GM12878 (cell line): Measurements from ENCODE around the gene NFATC2. TPM values are rescaled to one million over a fixed set of nuclear protein-coding genes. Genes with fewer than 3 reads are reported as not detected.
A peak's percentile ranks its signal among the peaks of the same experiment; 100 is the strongest.

Source experiments
- ATAC-seq: fragments of 200-7000 bp; cut with Tn5 transposase; 3 replicates; pipeline ENCODE4 v1.9.1; 2020; ENCODE audit warnings: mild to moderate bottlenecking, moderate library complexity
- BruUV-seq: library from RNA; stranded (reverse); fragments of 400-500 nt; replicated peaks from 2 replicates; lab custom pipeline; 2021; lab: Mats Ljungman, UMichigan
- CTCF ChIA-PET: fragments of 300-600 bp; sonication (Branson Sonifier 250); formaldehyde crosslinking; extraction: SDS; loops from one replicate; lab custom pipeline; 2021; ENCODE audit warnings: inconsistent platforms; lab: Yijun Ruan, JAX
- POLR2A ChIA-PET: fragments of 350-600 bp; formaldehyde crosslinking; extraction: SDS; loops from one replicate; lab custom pipeline; 2021; ENCODE audit warnings: inconsistent platforms; lab: Charles Lee
- RAD21 ChIA-PET: fragments of 300-600 bp; sonication (Branson Sonifier 250); formaldehyde crosslinking; loops from one replicate; lab custom pipeline; 2023; ENCODE audit warnings: antibody characterized with exemption; ENCODE audit not compliant: unreplicated experiment; lab: Charles Lee
- SMC1A ChIA-PET: fragments of 300-600 bp; sonication (Branson Sonifier 250); formaldehyde crosslinking; loops from one replicate; lab custom pipeline; 2023; ENCODE audit not compliant: unreplicated experiment, uncharacterized antibody; lab: Charles Lee
- DNase-seq: peaks from one replicate; pipeline ENCODE4 v3.0.0-alpha.2; 2011; ENCODE audit warnings: low read depth, low spot score
- FAIRE-seq: peaks from 3 replicates; lab custom pipeline; 2011; peaks lifted over from hg19 to GRCh38; lab: Jason Lieb, UNC
- H2AFZ ChIP-seq: 2 replicates; pipeline ENCODE4 v1.6.0; 2011; ENCODE audit warnings: low read depth, low read length, control low read depth; ENCODE audit not compliant: control insufficient read depth
- H3K27ac ChIP-seq: 2 replicates; pipeline ENCODE4 v1.5.1; 2011; ENCODE audit warnings: control low read depth; ENCODE audit not compliant: control insufficient read depth, insufficient read depth
- H3K27me3 ChIP-seq, 2 experiments: replicated peaks in 1 of 2; 2 replicates each; pipeline versions ENCODE4 v1.6.0 to v1.6.1; 2011; ENCODE audit warnings: low read length in 1 of 2; ENCODE audit not compliant: control insufficient read depth in 2 of 2, insufficient read depth in 2 of 2
- H3K36me3 ChIP-seq, 2 experiments: 2 replicates each; pipeline ENCODE4 v1.5.1; 2011; ENCODE audit warnings: low read length in 1 of 2; ENCODE audit not compliant: control insufficient read depth in 2 of 2, insufficient read depth in 2 of 2
- H3K4me1 ChIP-seq: 2 replicates; pipeline ENCODE4 v1.6.1; 2011; ENCODE audit warnings: mild to moderate bottlenecking, low read length, moderate library complexity, mixed read lengths; ENCODE audit not compliant: control insufficient read depth, insufficient read depth
- H3K4me2 ChIP-seq: 2 replicates; pipeline ENCODE4 v1.6.0; 2011; ENCODE audit warnings: control low read depth; ENCODE audit not compliant: control insufficient read depth, insufficient read depth
- H3K4me3 ChIP-seq: fragments of 200-600 bp; sonication (generic); 2 replicates; pipeline ENCODE4 v1.5.1; 2016
- H3K79me2 ChIP-seq: 2 replicates; pipeline ENCODE4 v1.6.0; 2011; ENCODE audit warnings: low read length; ENCODE audit not compliant: control insufficient read depth, insufficient read depth
- H3K9ac ChIP-seq: 2 replicates; pipeline ENCODE4 v1.8.0; 2011; ENCODE audit warnings: low read length, control low read depth, mixed read lengths; ENCODE audit not compliant: control insufficient read depth, insufficient read depth
- H3K9me3 ChIP-seq: replicated peaks from 3 replicates; pipeline ENCODE4 v1.5.1; 2011; ENCODE audit warnings: mild to moderate bottlenecking, low read length; ENCODE audit not compliant: control insufficient read depth, insufficient read depth
- H4K20me1 ChIP-seq: 2 replicates; pipeline ENCODE4 v1.6.0; 2011; ENCODE audit not compliant: control insufficient read depth, insufficient read depth
- EP300 ChIP-seq, 2 experiments: fragments of 150-350 bp in 1 of 2; IDR thresholded peaks; 2 replicates each; pipeline ENCODE4 v1.6.1; 2011 to 2012; ENCODE audit warnings: low read depth in 2 of 2, low read length in 2 of 2, borderline replicate concordance in 1 of 2, improper control_type of control experiment in 1 of 2, inconsistent platforms in 1 of 2; ENCODE audit not compliant: control insufficient read depth in 1 of 2
- MEF2A ChIP-seq: IDR thresholded peaks from 2 replicates; pipeline ENCODE4 v1.6.1; 2011; ENCODE audit warnings: low read depth, mild to moderate bottlenecking, low read length, moderate library complexity; ENCODE audit not compliant: insufficient read depth
- PAX5 ChIP-seq: IDR thresholded peaks from 2 replicates; pipeline ENCODE4 v1.6.1; 2011; ENCODE audit warnings: low read depth, low read length, borderline replicate concordance
- RELA ChIP-seq: fragments of 450-650 bp; IDR thresholded peaks from 2 replicates; pipeline ENCODE4 v1.8.0; 2014; ENCODE audit warnings: borderline replicate concordance; ENCODE audit not compliant: partially characterized antibody
- SRF ChIP-seq, 2 experiments: IDR thresholded peaks; 2 replicates each; pipeline ENCODE4 v1.6.1; 2011; ENCODE audit warnings: low read depth in 2 of 2, low read length in 2 of 2, mild to moderate bottlenecking in 1 of 2, moderate library complexity in 1 of 2
- ZNF217 ChIP-seq: fragments of 450-650 bp; IDR thresholded peaks from 2 replicates; pipeline ENCODE4 v1.6.1; 2017; ENCODE audit warnings: antibody characterized with exemption, mild to moderate bottlenecking
- WGBS: methylation state at CpG from one replicate; pipeline ENCODE4 v1.1.6; 2016; ENCODE audit warnings: low lambda C conversion rate; ENCODE audit not compliant: insufficient replicate concordance, insufficient coverage; ENCODE audit errors: missing lambda C conversion rate; 5-methylcytosine and 5-hydroxymethylcytosine counted together
- in situ Hi-C: fragments of 300-500 bp; cut with MboI; formaldehyde crosslinking; loops from 9 replicates; pipeline ENCODE4 v1.14.3; 2018; ENCODE audit warnings: mixed read lengths
- intact Hi-C: fragments of 100-400 bp; cut with micrococcal nuclease; formaldehyde crosslinking; loops from one replicate; pipeline ENCODE4 v1.14.2; 2022; ENCODE audit not compliant: unreplicated experiment
- polyA plus RNA-seq, 11 experiments: library from polyadenylated mRNA; depleted of rRNA in 4 of 11; unstranded in 6 of 11; stranded (reverse) in 5 of 11; fragments of >200 nt; fragmentation: Nextera tagmentation in 4 of 11; fragmentation: Illumina TruSeq in 1 of 11; extraction: Ambion mirVana in 4 of 11; extraction: Trizol in 1 of 11; gene quantifications; 1 replicate in 1 of 11; 2 replicates in 10 of 11; pipeline versions ENCODE4 v1.2.1 to v1.2.3, GENCODE V29; 2011 to 2016; ENCODE audit warnings: inconsistent platforms in 2 of 11, missing spikeins in 2 of 11, low read depth in 1 of 11
- total RNA-seq, 4 experiments: library from RNA; depleted of rRNA in 3 of 4; stranded (reverse); fragments of >200 nt in 3 of 4; fragmentation: Illumina TruSeq in 1 of 4; extraction: Trizol in 1 of 4; gene quantifications; 2 replicates each; pipeline versions ENCODE4 v1.2.1 to v1.2.3, GENCODE V29; 2013 to 2021
- TF ChIP-seq, protein P1 (sequence below): IDR thresholded peaks from 2 replicates; pipeline ENCODE4 v1.6.1; 2012; ENCODE audit warnings: low read depth, low read length, improper control_type of control experiment
- TF ChIP-seq, protein P2 (sequence below): fragments of 450-650 bp; IDR thresholded peaks from 2 replicates; pipeline ENCODE4 v1.6.1; 2016; ENCODE audit warnings: mild to moderate bottlenecking, moderate library complexity, borderline replicate concordance
- TF ChIP-seq, protein P3 (sequence below): fragments of 450-650 bp; IDR thresholded peaks from 2 replicates; pipeline ENCODE4 v1.6.1; 2017; ENCODE audit warnings: borderline replicate concordance

The NFATC2 gene
- total and polyA plus RNA-seq, 10 of the 15 experiments (the other 5 are each of a cell fraction or from before 2014, with no cell fraction given): 3.3 to 20.0 (median 7.3) TPM

DNA sequence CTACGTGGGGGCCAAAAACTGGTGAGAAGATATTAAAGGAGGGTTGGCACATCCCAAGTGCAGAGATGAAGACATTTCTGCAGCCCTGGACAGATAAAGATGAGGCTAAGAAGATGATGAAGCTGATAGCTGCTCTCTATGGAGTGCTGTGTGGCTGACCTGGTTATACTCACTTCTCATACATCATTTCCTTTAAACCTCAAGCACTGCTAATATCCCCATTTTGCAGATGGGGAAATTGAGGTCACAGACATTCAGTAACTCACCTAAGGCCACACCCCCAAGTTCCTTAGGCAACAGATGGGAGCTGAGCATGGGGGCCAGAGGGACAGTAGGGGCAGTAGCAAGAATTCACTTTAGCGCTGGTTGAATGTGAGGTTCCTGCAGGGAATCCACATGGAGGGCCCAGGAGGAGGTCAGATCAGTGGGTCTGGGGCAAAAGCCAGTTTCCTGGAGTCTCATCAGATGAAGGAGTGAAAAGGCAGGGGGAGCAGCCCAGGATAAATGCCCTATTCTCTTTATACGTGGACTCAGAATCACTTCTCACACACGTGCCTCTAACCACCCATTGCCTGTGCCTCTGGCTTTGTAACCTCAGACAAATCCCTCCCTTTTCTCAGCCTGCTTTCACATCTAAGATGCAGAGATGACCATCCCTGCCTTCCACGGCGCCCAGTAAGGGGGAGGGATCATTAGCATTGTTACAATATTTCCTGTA, 125.8 kb downstream of the NFATC2 start:
- in situ Hi-C loops: loop anchor here (25.0 kb wide), 1 partner anchor 746 kb away; no protein-coding TSS in a partner anchor

More for the DNA sequence above, 125.8 kb downstream of the NFATC2 start:
- POLR2A ChIA-PET: no interaction called here
- Histone ChIP-seq H3K79me2 (no peaks in the 10 kb centered on the region; the same call in 1 of the 2 replicates), H3K27me3 (no peaks in the 10 kb centered on the region), H2AFZ (no peak overlapping the region), H3K9me3 (no peaks in the 10 kb centered on the region; the same call in 2 of the 3 replicates), H3K4me3 (no peak overlapping the region), H3K4me1 (peaks cover 41% of the 10 kb centered on the region), H3K9ac (no peak overlapping the region), H3K27ac (no peak overlapping the region), H4K20me1 (no peaks in the 10 kb centered on the region; the same call in 1 of the 2 replicates), H3K4me2 (peak overlapping the region; percentile 32; the same call in 1 of the 2 replicates), H3K36me3 (peaks cover 3 to 8% of the 10 kb centered on the region in 2 experiments)
- FAIRE-seq (no peak), DNase-seq (no peak), ATAC-seq (no peak)
- SMC1A ChIA-PET: interaction anchor here (1.0 to 6.1 kb wide), 6 partner anchors 13 to 178 kb away, joined by 3 to 32 read pairs (median 4); no protein-coding TSS in a partner anchor
- RAD21 ChIA-PET: interaction anchor here (1.1 to 2.3 kb wide), 2 partner anchors 13 to 31 kb away, joined by 4 to 11 read pairs; no protein-coding TSS in a partner anchor
- intact Hi-C loops: no loop called here
- CTCF ChIA-PET: interaction anchor here (1.0 to 2.2 kb wide), 4 partner anchors 11 to 46 kb away, joined by 3 to 17 read pairs (median 6); no protein-coding TSS in a partner anchor
- TF ChIP-seq SRF (IDR thresholded peaks at IDR 0.05; ENCODE audit: low read depth in 2 of 2, low read length in 2 of 2) (no peak), RELA (no peak), ZNF217 (no peak), MEF2A (no peak), PAX5 (no peak), EP300 (IDR thresholded peaks at IDR 0.05; ENCODE audit: borderline replicate concordance in 1 of 2, control insufficient read depth in 1 of 2, low read depth in 2 of 2, low read length in 2 of 2) (no peak)
- TF ChIP-seq, protein P1, sequence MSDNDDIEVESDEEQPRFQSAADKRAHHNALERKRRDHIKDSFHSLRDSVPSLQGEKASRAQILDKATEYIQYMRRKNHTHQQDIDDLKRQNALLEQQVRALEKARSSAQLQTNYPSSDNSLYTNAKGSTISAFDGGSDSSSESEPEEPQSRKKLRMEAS: no peak
- TF ChIP-seq, protein P2, sequence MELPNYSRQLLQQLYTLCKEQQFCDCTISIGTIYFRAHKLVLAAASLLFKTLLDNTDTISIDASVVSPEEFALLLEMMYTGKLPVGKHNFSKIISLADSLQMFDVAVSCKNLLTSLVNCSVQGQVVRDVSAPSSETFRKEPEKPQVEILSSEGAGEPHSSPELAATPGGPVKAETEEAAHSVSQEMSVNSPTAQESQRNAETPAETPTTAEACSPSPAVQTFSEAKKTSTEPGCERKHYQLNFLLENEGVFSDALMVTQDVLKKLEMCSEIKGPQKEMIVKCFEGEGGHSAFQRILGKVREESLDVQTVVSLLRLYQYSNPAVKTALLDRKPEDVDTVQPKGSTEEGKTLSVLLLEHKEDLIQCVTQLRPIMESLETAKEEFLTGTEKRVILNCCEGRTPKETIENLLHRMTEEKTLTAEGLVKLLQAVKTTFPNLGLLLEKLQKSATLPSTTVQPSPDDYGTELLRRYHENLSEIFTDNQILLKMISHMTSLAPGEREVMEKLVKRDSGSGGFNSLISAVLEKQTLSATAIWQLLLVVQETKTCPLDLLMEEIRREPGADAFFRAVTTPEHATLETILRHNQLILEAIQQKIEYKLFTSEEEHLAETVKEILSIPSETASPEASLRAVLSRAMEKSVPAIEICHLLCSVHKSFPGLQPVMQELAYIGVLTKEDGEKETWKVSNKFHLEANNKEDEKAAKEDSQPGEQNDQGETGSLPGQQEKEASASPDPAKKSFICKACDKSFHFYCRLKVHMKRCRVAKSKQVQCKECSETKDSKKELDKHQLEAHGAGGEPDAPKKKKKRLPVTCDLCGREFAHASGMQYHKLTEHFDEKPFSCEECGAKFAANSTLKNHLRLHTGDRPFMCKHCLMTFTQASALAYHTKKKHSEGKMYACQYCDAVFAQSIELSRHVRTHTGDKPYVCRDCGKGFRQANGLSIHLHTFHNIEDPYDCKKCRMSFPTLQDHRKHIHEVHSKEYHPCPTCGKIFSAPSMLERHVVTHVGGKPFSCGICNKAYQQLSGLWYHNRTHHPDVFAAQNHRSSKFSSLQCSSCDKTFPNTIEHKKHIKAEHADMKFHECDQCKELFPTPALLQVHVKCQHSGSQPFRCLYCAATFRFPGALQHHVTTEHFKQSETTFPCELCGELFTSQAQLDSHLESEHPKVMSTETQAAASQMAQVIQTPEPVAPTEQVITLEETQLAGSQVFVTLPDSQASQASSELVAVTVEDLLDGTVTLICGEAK: no peak
- TF ChIP-seq, protein P3, sequence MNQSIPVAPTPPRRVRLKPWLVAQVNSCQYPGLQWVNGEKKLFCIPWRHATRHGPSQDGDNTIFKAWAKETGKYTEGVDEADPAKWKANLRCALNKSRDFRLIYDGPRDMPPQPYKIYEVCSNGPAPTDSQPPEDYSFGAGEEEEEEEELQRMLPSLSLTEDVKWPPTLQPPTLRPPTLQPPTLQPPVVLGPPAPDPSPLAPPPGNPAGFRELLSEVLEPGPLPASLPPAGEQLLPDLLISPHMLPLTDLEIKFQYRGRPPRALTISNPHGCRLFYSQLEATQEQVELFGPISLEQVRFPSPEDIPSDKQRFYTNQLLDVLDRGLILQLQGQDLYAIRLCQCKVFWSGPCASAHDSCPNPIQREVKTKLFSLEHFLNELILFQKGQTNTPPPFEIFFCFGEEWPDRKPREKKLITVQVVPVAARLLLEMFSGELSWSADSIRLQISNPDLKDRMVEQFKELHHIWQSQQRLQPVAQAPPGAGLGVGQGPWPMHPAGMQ: no peak
- WGBS: 96% methylated on average over 6 of the region's 6 CpGs
- BruUV-seq: no TSS peak
